ENCODE results near the gene NKAIN1.
"Not testable (repeated sequence)": the region's sequence is repeated elsewhere in the genome, so short reads cannot be mapped to it uniquely, and the experiment has no call there.

Gene NKAIN1

DNA sequence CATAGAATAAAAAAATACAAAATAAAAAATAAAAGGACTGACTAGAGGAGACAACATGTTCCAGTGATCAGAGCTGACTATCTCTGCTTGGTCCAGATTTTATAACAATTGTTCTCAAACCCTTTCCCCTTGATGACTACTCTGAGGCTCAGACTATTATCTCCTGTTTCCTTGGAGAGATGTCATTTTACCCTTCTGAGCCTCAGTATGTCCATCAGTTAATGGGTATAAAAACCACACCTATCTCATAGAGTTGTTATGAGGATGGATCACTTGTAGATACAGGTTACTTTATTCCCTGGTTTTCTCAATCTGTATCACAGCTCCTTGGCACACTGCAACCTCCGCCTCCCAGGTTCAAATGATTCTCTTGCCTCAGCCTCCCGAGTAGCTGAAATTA lies 7.0 kb downstream of the NKAIN1 start:
- no peak for DNase-seq

DNA sequence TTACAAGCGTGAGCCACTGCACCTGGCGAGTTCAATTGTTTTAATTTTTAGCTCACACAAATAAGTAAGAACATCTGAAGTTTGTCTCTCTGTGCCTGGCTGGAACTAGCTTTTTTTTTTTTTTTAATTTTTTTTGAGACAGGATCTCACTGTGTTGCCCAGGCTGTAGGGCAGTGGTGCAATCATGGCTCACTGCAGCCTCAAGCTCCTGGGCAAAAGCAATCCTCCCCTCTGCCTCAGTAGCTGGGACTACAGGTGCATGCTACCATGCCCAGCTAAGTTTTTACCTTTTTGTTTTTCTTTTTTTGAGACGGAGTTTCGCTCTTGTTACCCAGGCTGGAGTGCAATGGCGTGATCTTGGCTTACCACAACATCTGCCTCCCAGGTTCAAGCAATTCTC lies 7.9 kb downstream of the NKAIN1 start:
- DNase-seq: no peak

DNA sequence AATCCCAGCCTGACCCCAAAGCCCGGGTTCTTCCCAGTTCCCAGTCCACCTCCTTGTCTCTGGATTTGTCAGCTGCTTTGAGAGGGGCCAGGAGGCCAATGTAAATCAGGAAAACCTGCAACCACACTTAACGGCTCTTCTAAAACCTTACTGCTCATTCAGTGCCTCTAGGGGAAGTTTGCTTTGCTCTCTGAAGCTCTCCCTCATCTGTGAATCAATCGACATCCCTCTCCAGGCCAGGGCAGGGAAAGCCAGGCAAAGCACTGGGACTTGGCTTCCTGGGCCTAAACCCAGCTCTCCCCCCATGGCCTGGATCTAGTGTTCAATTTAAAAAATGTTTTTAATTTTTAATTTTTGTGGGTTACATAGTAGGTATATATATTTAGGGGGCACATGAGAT lies 9.3 kb downstream of the NKAIN1 start:
- no peak for DNase-seq

DNA sequence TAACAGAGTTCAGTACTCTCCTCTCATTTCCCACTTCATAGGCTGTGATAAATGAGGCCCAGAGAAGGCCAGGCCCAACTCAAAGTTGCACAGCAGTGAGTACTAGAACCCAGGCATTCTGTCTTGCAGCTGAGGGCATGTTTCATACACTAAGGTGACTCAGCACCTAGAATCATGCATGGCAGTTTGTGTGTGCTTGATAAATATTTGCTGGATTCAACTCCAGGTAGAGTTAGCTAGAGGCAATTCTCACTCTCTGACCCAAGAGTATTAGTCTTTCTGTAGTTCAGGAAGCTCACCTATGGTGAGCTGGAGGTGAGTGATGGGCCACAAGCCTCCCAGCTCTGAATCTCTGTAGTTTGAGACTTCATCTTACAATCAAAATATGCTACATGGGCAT lies 10.7 kb downstream of the NKAIN1 start:
- DNase-seq: no peak

DNA sequence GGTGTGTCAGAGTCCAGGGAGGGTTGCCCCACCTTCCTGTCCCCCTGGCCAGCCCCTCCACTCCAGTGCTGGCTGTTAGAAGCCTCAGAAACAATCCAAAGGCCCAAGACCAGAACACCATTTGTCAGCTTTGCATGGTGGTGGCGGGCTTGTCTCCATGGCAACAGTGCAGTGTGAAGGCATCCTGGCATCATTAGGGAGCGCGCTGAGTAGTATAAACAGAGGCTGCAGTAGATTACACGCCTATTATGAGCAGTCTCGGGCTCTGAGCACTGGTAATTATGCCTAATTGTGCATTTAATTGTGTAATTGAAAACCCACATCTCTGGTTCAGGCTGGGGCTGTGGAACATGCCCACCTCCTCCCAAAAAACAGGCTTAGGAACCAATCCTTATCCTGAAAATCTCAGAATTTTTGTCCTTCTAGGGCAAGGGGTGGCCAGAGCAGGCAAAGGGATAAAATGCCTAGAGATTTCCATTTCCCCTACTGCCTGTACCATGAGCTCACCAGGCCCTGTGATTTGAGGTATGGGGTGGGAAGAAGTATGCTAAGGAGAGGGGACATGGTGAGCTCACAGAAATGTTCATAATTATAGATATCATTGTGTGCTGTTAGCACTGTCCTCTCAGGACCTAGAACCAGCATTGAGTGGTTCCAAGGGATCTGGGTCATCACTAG lies 11.7 kb downstream of the NKAIN1 start:
- DNase-seq: peak; percentile 43

DNA sequence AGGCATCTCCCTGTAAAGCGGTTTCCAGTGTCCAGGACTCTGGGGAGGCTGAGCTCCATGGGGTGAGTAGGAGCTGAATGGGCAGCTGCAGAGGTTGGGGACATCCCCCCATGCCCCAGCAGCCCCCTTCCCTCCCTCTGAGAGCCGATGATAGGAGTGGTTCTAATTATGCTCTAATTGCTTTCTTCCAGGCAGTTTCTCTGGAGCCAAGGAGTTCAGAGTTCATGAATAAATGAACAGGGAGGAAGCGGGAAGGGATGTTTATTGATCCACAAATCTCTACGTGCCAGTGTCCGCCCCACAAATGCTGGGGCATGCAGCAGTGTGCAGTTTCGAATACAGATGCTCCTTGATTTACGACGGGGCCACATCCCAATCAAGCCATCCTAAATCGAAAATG lies 15.6 kb downstream of the NKAIN1 start:
- DNase-seq: no peak

DNA sequence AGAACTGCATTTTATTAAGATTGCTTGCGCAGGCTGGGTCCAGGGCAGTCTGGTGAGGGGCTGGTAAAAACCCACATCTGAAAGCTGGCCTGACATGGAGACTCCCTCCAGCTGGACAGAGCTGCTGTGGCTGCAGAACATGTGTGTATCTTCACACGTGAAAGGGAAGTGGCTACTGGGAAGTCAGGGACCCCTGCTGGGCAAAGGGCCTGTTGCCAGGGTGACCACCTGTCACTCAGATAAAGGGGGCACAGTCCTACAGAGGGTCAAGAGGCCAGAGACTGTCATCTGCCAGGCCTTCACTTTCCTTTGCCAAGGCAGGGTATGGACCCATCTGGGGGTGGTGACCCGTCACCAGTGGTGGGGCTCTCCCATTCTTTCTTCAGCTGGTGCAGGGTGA lies 17.5 kb downstream of the NKAIN1 start:
- no peak for DNase-seq

DNA sequence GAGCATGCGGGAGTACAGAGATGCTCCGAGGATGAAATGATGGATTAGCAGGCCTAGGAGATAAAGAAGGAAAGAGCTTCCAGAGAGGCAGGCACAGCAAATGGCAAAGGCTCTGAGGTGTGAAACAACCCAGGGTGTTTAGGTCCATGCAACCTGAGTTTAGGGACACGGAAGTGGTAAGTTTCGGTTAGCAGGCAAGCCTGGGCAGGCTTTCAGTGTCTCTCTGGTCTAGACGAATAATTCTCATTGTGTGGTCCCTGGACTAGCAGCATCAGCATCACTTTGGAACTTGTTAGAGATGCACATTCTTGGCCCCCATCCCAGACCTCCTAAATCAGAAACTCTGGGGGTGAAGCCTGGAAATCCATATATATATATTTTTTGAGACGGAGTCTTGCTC lies 18.6 kb downstream of the NKAIN1 start:
- DNase-seq: no peak

DNA sequence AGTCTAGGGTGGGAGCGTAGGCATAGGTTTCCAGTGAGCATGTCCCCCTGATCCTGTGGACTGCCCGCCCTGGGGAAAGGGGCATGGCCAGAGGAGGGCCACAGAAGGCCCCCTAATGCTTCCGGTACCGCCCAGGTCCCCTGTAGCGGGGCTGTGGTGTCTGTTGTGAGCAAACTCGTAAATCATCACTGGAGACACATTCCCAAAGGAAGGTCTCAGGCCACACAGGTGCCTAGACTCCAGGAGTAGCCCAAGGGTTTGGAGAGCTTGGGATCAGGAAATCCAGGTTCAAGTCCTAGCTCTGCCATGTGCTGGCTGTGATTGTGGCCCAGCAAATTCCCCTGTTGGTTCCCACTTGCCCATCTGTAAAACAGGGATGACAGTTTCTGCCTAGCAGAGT lies 20.2 kb downstream of the NKAIN1 start:
- DNase-seq: no peak

DNA sequence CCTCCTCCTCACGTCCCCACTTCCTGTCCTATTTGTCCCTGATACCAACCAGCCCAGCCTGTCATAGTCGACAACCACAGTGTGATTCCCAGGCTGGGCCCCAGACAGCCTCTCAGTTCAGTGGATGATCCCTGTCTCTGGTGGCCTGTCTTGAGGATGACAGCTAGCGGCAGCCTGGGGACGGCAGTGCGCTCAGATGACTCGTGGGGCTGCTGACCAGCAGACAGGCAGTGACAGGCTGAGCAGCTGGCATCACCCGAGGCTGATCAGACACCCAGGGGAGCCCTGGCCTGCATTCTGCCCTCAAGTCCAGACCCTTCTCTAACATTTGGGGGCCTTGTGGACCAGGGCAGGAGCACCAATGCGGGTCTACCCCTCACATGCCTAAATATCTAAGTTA lies 21.0 kb downstream of the NKAIN1 start:
- no peak for DNase-seq

DNA sequence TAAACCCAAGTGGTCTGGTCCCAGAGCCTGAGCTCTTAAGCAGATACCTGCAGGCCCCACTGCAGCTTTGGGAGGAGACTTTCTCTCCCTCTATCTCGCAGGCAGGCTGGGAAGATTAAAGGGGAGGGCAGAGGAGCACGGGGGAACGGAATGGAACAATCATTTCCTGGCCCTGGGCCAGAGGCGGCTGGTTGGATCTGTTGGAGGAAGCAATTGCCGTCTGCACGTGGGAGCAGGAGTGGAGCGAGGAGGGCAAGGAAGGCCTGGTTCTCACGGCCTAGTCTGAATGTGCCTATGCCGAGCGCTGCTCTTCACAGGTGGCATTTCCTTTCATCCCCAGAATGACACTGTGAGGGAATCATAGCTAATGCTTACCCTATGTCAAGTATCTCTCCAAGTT lies 23.7 kb downstream of the NKAIN1 start:
- DNase-seq: peak; percentile 55

DNA sequence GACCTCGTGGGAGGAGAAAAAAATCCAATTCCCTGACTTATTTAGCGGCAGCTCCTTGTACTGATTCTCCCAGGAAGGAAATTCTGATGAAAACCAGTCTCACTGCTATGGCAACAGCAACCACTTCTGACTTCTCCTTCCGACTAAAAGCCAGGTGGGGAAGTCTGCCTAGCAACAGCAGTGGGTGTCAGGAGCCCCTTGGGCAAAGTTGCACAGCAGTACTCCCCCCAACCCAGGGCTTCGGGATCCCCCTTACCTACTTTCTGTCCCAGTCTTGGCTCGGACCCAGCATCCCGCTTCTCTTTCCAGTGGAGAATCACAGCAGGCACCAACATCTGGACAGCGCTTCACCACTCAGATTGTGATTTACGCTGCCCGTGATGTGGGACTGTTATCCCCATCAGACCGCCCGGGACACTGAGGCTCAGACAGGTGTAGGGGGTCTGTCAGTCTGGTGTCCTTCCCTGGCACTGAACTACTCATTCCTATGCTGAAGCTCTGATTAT lies 24.6 kb downstream of the NKAIN1 start:
- DNase-seq: no peak

DNA sequence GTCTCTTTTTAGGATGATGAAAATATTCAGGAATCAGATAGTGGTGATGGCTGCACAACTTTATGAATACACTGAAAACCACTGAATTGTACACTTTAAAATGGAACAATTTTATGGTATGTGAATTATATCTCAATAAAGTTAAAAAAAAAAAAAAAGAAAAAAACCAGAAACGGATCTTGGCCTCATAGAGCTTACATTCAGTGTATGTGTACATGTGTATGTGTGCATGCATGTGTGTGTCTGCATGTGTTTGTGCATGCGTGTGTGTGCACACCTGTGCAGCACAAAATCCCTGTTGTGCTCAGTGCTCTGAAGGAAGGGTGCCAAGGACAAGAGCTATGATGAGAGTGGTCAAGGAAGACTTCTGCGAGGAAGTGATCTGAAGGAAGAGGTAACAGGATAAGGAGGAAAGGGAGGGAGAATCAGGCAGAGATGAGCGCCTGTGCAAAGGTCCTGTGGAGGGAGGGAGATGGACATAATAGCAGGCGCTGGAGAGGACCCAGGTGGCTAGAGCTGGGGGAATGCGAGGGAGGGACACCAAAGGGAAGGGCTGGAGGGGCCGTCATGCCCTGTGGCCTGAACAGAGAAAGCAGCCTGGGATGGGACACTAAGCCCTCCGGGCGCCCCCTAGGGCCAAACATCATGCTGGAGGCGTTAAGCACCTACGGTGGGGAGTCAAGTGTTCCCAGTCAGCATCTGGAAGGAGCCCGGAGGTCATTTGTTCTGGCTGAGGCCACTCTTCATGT lies 25.2 kb downstream of the NKAIN1 start:
- DNase-seq: no peak

DNA sequence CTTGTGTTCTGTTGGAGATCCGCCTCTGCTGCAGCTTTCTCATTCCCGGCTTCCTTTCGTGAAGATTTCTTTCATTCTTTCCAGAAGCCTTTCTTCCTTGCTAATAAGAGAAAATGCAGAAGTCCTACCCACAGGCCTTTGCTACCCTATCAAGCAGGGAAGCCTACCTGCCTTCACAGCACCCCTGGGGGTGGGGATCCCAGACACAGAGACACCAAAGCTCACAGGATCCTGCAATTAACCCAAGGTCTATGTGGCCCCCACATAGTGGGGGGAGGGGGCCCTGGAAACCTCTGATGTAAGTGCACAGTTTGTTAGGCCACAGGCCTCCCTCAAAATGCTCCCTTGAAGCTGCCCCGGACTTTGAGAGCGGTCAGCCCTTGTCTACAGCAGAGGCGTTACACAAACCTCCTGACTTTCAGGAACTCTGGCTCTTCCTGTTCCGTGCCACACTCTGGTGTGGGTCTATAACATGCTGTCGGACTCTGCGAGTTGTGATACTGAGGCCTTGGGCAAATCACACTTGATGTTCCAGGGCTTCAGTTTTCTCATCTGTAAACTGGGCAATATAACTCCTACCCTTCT lies 31.2 kb downstream of the NKAIN1 start:
- DNase-seq: no peak

DNA sequence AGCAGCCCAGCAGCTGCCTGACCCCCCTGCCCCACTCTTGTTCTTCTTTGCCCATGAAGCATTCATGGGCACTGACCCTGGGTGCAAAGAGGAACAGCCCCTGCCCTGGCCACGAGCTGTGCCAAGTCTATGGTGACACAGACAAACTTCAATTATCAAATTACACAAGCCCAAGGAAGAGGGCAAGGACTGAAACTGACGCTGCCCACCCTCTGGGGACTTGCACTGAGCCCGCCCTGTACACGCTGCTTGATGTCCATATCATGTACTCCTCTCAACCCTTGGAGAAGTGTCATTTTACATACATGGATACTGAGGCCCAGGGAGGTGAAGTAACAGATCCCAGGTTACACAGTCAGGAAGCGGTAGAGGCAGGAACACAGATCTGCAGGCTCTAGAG lies 32.1 kb downstream of the NKAIN1 start:
- DNase-seq: no peak

DNA sequence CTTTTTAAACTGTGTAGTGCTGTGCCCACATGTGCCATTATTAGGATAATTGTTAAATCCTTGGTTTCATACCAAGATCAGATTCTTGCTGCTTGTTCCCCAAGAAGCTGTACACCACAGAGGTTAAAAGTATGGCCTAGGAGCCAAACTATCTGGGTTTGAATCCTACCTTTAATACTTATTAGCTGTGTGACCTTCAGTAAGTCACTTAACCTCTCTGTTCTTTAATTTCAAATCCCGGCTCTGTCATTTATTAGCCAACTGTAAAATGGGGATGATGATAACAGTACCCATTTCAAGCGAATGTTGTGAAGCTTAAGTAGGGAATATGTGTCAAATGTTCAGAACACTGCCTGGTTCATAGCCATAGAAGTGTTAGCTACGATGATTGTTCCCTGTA lies 32.6 kb downstream of the NKAIN1 start:
- DNase-seq: no peak

DNA sequence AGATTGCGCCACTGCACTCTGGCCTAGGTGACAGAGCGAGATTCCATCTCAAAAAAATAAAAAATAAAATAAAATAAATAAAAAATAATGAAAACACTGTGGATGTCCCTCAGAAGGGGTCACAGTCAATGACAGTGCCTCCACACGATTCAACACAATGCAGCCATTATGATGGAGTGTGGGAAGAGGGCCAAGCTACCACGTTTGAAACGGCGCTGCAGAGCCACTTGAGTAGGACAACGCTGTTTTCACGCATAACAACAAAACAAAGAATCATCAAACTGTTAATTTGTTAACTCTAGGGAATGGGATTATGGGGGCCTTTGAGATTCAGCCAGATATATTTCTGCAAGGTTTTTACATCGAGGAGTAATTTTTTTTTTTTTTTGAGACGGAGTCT lies 36.5 kb downstream of the NKAIN1 start:
- DNase-seq: no peak

DNA sequence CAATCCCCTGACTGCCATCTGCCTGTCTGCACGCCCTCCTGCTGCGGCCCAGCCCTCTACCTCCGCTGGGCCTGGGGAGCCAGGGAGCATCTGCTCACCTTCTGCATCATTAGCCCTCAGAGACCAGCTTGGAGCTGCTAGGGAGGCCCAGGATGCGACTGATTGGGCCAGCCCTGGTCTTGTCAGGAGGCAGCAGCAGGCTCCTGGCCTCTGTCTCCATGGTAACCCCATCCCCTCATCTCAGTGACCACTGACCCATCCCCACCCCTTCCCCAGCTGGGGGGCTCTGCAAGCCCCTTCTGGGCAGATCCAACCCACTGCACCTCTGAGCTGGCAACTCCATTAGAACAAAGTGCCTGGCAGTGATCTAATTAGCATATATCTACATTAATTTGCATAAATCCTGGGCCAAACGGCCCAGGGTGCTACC lies 37.7 kb downstream of the NKAIN1 start:
- peak; percentile 28 for DNase-seq

DNA sequence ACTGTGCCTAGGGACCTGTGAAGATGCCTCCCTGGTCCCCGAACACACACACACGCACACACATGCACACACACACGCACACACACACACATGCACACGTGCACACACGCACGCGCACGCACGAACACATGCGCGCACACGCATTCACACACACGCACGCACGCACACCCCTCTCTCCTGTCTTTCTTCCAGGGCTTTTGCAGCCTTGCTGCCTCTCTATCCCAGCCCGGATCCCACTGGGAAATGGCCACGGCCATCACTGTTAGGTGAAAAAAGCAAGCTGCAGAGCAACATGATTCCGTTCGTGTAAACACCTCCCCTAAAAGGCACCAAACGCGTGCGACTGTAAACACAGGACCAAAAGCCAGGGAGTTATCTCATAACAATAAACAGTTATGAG lies 39.7 kb downstream of the NKAIN1 start:
- DNase-seq: no peak

DNA sequence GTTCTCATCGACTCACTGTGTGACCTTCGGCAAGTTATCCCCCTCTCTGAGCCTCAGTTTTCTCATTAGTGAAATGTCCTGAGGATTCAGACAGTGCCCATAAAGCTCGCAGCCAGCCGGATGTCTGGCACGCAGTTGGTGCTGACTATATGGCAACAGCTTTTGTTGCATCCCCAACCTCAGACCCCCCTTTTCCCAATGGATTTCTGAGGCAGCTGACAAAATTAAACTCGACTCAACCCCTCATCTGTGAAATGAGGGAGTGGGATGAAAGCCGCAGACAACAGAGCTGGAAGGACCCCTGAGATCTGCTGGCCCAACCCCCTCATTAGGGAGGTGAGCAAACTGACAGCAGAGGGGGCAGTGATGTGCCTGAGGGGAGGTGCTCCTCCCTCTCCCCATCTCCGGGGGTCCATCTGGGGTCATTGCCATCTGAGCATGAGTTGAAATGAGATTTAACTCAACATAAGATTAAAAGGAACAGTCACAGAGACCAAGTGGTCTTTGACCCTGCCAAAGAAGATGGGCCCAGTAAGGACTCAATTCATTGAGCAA lies 40.4 kb downstream of the NKAIN1 start:
- peak; percentile 12 for DNase-seq

DNA sequence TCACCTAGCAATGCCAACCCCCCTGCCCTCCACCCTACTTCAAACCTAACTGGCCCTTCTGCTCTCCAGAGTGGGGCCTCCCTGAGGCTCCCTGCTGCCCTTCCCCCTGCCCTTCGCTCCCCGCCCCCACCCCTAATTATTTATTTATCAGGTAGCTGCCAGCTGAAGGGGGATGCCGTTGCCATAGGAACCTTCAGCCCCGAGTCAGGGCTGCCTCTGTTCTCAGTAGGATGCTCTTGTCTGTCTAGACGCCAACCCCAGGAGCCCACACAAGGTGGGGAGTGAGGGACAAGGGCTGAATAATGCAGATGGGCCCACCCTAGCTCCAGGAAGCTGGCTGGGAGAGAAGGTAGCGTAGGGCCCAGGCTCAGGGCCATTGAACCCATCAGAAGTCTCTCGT lies 41.1 kb downstream of the NKAIN1 start:
- no peak for DNase-seq

DNA sequence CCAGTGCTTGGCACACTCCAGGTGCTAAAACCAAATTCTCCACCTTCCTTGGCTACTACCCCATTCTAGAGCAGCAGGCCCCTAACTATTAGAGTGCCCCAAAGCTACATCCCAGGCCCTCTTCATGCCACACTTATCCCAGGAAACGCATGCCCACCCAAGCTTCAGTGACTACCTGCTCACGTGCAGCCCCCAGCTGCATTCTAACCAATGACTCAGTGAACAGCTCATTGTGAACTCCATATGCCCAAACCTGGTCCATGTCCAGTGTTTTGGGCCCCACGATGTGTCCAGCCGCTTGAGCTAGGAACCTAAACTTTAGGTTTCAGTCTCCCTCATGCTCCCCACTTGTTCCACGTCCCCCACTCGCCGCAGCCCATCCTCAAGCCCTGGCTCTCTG lies 41.5 kb downstream of the NKAIN1 start:
- DNase-seq: no peak

DNA sequence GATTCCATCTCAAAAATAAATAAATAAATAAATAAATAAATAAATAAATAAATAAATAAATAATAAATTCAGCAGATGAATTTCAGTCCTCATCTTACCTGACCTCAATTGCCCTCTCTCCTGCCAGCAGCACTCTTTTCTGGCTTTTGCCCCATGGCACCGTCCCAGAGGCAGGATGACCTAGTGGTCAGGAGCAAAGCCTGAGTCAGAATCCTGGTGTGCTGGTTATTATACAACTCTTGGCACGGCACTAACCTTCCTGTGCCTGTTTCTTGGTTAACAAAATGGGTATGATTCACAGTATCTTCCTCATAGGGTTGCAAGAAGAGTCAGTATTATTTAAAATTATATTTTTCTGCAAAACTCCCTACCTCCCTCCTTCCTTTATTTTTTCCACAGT lies 43.0 kb downstream of the NKAIN1 start:
- no peak for DNase-seq

DNA sequence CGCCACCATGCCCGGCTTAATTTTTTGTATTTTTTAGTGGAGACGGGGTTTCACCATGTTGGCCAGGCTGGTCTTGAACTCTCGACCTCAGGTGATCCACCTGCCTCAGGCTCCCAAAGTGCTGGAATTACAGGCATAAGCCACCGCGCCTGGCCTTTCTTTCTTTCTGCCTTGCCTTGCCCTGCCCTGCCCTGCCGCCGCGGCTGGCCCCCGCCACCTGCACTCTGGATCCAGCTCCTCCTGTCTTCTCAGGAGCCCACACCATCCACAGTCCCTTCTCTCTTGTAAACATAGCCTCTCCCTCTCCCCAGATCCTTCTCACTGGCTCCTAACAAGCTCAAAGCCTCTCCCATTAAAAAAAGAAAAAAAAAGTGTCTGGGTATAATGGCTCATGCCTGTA lies 44.4 kb downstream of the NKAIN1 start:
- not testable (repeated sequence) for DNase-seq
